ENCODE results near the gene TMEM92. TPM values are rescaled to one million over a fixed set of nuclear protein-coding genes. Genes with fewer than 3 reads are reported as not detected.

TMEM92 gene
- total RNA-seq, 1 donor from 2014 or later, result 1.6 TPM

- TF ChIP-seq, protein P1, sequence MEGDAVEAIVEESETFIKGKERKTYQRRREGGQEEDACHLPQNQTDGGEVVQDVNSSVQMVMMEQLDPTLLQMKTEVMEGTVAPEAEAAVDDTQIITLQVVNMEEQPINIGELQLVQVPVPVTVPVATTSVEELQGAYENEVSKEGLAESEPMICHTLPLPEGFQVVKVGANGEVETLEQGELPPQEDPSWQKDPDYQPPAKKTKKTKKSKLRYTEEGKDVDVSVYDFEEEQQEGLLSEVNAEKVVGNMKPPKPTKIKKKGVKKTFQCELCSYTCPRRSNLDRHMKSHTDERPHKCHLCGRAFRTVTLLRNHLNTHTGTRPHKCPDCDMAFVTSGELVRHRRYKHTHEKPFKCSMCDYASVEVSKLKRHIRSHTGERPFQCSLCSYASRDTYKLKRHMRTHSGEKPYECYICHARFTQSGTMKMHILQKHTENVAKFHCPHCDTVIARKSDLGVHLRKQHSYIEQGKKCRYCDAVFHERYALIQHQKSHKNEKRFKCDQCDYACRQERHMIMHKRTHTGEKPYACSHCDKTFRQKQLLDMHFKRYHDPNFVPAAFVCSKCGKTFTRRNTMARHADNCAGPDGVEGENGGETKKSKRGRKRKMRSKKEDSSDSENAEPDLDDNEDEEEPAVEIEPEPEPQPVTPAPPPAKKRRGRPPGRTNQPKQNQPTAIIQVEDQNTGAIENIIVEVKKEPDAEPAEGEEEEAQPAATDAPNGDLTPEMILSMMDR (conservative IDR thresholded peaks at IDR 0.05), result no peak
- H3K9me3 Mint-ChIP-seq, result no peaks in the 10 kb centered on the region
- H3K4me3 Mint-ChIP-seq, result no peak overlapping the region
- H3K36me3 Mint-ChIP-seq, result no peaks in the 10 kb centered on the region
- no peaks in the 10 kb centered on the region for H3K4me1 Mint-ChIP-seq (ENCODE audit: unreplicated experiment)
- no peak overlapping the region for H3K27ac Mint-ChIP-seq
- no peak for DNase-seq (ENCODE audit: extremely low spot score, unreplicated experiment)
- H3K27me3 Mint-ChIP-seq, result peaks cover 8% of the 10 kb centered on the region
Observed at GRCh38 chr17:50239937-50240336, 34.3 kb upstream of the TMEM92 start.

DNA sequence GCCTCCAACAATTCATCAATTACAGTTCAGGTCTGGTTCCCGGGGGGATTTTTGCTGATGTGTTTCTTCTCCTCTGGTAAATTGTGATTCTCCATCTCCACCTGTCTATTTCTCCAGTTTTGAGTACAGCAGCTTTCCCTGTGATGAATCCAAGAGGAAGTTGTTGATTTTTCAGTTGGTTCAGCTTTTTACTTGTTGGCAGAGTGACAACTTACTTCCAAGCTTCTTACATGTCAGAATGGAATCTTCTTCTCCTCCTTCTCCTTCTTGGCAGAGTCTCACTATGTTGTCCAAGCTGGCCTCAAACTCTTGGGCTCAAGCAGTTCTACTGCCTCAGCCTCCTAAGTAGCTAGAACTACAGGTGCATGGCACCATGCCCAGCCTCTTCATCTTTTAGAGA is 33.4 kb upstream of the TMEM92 start:
- Mint-ChIP-seq H3K9me3 (no peaks in the 10 kb centered on the region), H3K36me3 (no peaks in the 10 kb centered on the region), H3K27ac (no peak overlapping the region), H3K4me3 (no peak overlapping the region), H3K27me3 (peaks cover 8% of the 10 kb centered on the region), H3K4me1 (ENCODE audit: unreplicated experiment) (no peaks in the 10 kb centered on the region)
- TF ChIP-seq, protein P1 (conservative IDR thresholded peaks at IDR 0.05), result no peak
- DNase-seq (ENCODE audit: extremely low spot score, unreplicated experiment), result no peak

DNA sequence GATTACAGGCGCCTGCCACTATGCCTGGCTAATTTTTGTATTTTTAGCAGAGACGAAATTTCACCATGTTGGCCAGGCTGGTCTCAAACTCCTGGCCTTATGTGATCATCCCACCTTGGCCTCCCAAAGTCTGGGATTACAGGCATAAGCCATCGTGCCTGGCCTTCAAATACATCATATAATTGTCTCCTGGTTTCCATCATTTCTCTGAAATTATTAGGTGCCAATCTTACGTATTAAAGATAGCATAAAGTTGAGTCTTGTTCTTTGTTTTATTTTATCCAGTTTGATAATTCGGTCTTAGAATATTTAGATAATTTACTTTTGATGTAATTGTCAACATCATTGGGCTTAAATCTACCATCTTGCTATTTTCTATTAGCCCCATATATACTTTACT is 32.8 kb upstream of the TMEM92 start:
- H3K9me3 Mint-ChIP-seq, result no peaks in the 10 kb centered on the region
- peaks cover 8% of the 10 kb centered on the region for H3K27me3 Mint-ChIP-seq
- no peak overlapping the region for H3K27ac Mint-ChIP-seq
- no peak for DNase-seq (ENCODE audit: extremely low spot score, unreplicated experiment)
- H3K36me3 Mint-ChIP-seq, result no peaks in the 10 kb centered on the region
- H3K4me3 Mint-ChIP-seq, result no peak overlapping the region
- no peaks in the 10 kb centered on the region for H3K4me1 Mint-ChIP-seq (ENCODE audit: unreplicated experiment)
- TF ChIP-seq, protein P1 (conservative IDR thresholded peaks at IDR 0.05), result no peak

DNA sequence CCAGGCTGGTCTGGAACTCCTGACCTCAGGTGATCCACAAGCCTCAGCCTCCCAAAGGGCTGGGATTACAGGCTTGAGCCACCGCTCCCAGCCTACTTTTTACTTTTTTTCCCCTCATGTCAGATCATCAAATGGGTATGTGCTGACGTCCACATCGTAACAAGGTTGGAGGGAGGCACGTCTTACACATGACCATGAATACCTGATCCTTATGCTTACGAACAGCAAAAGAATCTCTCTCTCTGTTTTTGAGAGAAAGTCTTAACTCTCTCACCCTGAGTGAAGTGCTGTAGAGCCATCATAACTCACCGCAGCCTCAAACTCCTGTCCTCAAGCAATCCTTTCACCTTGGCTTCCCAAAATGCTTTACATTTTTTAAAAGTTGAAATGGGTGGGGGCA is 29.5 kb upstream of the TMEM92 start:
- TF ChIP-seq, protein P1 (conservative IDR thresholded peaks at IDR 0.05), result no peak
- peaks cover 15% of the 10 kb centered on the region for H3K9me3 Mint-ChIP-seq

DNA sequence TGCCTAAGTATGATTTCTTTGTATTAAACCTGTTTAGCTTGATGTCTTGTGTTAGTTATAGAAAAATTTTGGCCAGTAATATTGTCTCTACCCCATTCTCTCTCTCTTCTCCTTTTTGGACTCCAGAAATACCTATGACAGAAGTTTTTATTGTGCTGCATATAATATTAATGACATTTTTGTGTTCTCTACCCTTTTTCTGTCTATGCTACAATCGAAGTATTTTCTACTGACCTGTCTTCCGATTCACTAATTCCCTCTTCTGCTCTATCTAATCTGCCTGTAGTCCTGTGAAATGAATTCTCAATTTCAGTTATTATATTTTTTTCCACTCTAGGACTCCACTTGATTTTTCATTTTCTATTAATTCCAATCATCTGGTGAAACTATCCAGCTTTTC is 26.0 kb upstream of the TMEM92 start:
- Mint-ChIP-seq H3K9me3 (peaks cover 22% of the 10 kb centered on the region), H3K4me3 (no peak overlapping the region), H3K27ac (no peak overlapping the region), H3K36me3 (no peaks in the 10 kb centered on the region), H3K27me3 (peaks cover 8% of the 10 kb centered on the region), H3K4me1 (ENCODE audit: unreplicated experiment) (peaks cover 4% of the 10 kb centered on the region)
- TF ChIP-seq, protein P1 (conservative IDR thresholded peaks at IDR 0.05), result no peak
- DNase-seq (ENCODE audit: extremely low spot score, unreplicated experiment), result no peak

More for the DNA sequence above, 29.5 kb upstream of the TMEM92 start:
- DNase-seq (ENCODE audit: extremely low spot score, unreplicated experiment), result no peak
- Mint-ChIP-seq H3K27ac (no peak overlapping the region), H3K4me3 (no peak overlapping the region), H3K4me1 (ENCODE audit: unreplicated experiment) (no peaks in the 10 kb centered on the region), H3K27me3 (peaks cover 4% of the 10 kb centered on the region), H3K36me3 (no peaks in the 10 kb centered on the region)

- H3K27me3 Mint-ChIP-seq, result peaks cover 10% of the 10 kb centered on the region
- H3K4me1 Mint-ChIP-seq (ENCODE audit: unreplicated experiment), result peaks cover 12% of the 10 kb centered on the region
- no peak for DNase-seq (ENCODE audit: extremely low spot score, unreplicated experiment)
- H3K27ac Mint-ChIP-seq, result no peak overlapping the region
- H3K36me3 Mint-ChIP-seq, result no peaks in the 10 kb centered on the region
- TF ChIP-seq, protein P1 (conservative IDR thresholded peaks at IDR 0.05), result no peak
- peaks cover 22% of the 10 kb centered on the region for H3K9me3 Mint-ChIP-seq
- H3K4me3 Mint-ChIP-seq, result no peak overlapping the region
Observed at GRCh38 chr17:50252781-50253180, 21.5 kb upstream of the TMEM92 start.

Data from type B pancreatic cell (in vitro differentiated cells).